ENCODE results near the gene ADAMTS12. TPM values are rescaled to one million over a fixed set of nuclear protein-coding genes. Genes with fewer than 3 reads are reported as not detected.

ADAMTS12 gene
- total and polyA plus RNA-seq, 10 of the 15 experiments (the other 5 are each of a cell fraction or from before 2014, with no cell fraction given): 0.11 to 35.8 (median 20.7) TPM

DNA sequence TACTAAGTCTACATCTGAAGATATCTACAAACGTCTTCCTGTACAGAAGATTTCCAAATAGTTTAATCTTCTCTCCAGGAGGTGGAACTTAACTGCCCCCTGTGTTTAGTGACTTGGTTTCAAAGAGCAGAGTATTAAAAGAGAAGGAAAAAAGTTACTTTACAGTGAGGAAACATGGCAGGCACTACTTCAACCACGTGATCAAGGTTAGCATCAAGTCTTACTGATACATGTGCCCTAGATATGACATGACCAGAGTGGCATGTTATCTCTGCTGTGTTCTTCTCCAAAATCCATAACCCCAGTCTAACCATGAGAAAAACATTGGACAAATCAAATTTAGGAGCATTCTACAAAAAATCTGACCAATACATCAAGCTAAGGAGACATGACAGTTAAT is 125.8 kb downstream of the ADAMTS12 start:
- ChIA-PET SMC1A (ENCODE audit: uncharacterized antibody, unreplicated experiment) (interaction anchor here (0.6 to 1.0 kb wide), 2 partner anchors 19 to 86 kb away, joined by 3 read pairs; no protein-coding TSS in a partner anchor), CTCF (no interaction called here), POLR2A (no interaction called here), RAD21 (ENCODE audit: unreplicated experiment) (no interaction called here)
- no peak overlapping the region for H3K4me3 ChIP-seq
- no peaks in the 10 kb centered on the region for H4K20me1 ChIP-seq (ENCODE audit: control insufficient read depth, insufficient read depth)
- H3K27ac ChIP-seq (ENCODE audit: control insufficient read depth, insufficient read depth): no peak overlapping the region
- intact Hi-C loops (cut with micrococcal nuclease; ENCODE audit: unreplicated experiment): no loop called here
- H3K79me2 ChIP-seq (ENCODE audit: control insufficient read depth, insufficient read depth, low read length): no peaks in the 10 kb centered on the region
- 2% methylated on average over 2 of the region's 2 CpGs for WGBS (ENCODE audit: insufficient coverage, insufficient replicate concordance, low lambda C conversion rate, missing lambda C conversion rate)
- ATAC-seq (no peak), DNase-seq (ENCODE audit: low read depth, low spot score) (no peak), FAIRE-seq (no peak)
- no peaks in the 10 kb centered on the region for H3K9me3 ChIP-seq (replicated peaks; ENCODE audit: control insufficient read depth, insufficient read depth, low read length)
- no TSS peak for BruUV-seq (replicated peaks)
- no peaks in the 10 kb centered on the region for H3K36me3 ChIP-seq (ENCODE audit: control insufficient read depth in 2 of 2, insufficient read depth in 2 of 2, low read length in 1 of 2)
- TF ChIP-seq IKZF1 (conservative IDR thresholded peaks at IDR 0.05): no peak
- TF ChIP-seq, protein P1, sequence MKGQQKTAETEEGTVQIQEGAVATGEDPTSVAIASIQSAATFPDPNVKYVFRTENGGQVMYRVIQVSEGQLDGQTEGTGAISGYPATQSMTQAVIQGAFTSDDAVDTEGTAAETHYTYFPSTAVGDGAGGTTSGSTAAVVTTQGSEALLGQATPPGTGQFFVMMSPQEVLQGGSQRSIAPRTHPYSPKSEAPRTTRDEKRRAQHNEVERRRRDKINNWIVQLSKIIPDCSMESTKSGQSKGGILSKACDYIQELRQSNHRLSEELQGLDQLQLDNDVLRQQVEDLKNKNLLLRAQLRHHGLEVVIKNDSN (IDR thresholded peaks at IDR 0.05; ENCODE audit: borderline replicate concordance, extremely low read length, insufficient read depth, low read depth, low read length): peak; percentile 11
- no peak for TF ChIP-seq TAF1 (IDR thresholded peaks at IDR 0.05; ENCODE audit: borderline replicate concordance, low read depth, low read length)
- no peak for TF ChIP-seq SIN3A (IDR thresholded peaks at IDR 0.05; ENCODE audit: low read depth, low read length)
- no peak for TF ChIP-seq GATAD2B (conservative IDR thresholded peaks at IDR 0.05; ENCODE audit: low read depth)
- TF ChIP-seq MTA2 (IDR thresholded peaks at IDR 0.05; ENCODE audit: low read depth): no peak
- no peaks in the 10 kb centered on the region for H3K4me1 ChIP-seq (ENCODE audit: control insufficient read depth, insufficient read depth, low read length)
- in situ Hi-C loops (cut with MboI): no loop called here
- no peak overlapping the region for H3K9ac ChIP-seq (ENCODE audit: control insufficient read depth, insufficient read depth, low read length)
- no peak overlapping the region for H2AFZ ChIP-seq (ENCODE audit: control insufficient read depth, low read depth, low read length)
- H3K27me3 ChIP-seq (replicated peaks in 1 of 2; ENCODE audit: control insufficient read depth in 2 of 2, insufficient read depth in 2 of 2, low read length in 1 of 2): no peaks in the 10 kb centered on the region
- no peak overlapping the region for H3K4me2 ChIP-seq (ENCODE audit: control insufficient read depth, insufficient read depth)

DNA sequence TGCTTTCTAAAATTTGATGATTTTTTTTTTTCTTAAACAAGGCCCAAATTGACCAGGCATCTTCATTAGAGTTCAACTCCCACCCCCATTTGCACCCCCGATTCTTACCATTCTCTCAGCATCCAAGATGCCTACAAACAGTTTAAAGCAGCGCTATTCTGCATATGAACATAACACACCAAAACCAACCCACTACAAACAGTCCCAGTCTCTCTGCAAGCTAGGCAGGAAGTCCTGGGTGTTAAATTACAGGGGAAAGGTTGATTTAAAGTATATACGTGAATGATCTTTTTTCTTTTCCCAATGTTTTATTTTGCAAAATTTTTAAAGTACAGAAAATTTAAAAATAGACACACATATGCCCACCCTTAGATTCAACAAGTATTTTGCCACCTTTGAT is 127.0 kb downstream of the ADAMTS12 start:
- Histone ChIP-seq H4K20me1 (ENCODE audit: control insufficient read depth, insufficient read depth) (no peaks in the 10 kb centered on the region), H3K36me3 (ENCODE audit: control insufficient read depth in 2 of 2, insufficient read depth in 2 of 2, low read length in 1 of 2) (no peaks in the 10 kb centered on the region), H3K4me3 (no peak overlapping the region), H3K27me3 (replicated peaks in 1 of 2; ENCODE audit: control insufficient read depth in 2 of 2, insufficient read depth in 2 of 2, low read length in 1 of 2) (no peaks in the 10 kb centered on the region), H3K4me1 (ENCODE audit: control insufficient read depth, insufficient read depth, low read length) (no peaks in the 10 kb centered on the region), H3K9ac (ENCODE audit: control insufficient read depth, insufficient read depth, low read length) (no peak overlapping the region), H2AFZ (ENCODE audit: control insufficient read depth, low read depth, low read length) (no peak overlapping the region), H3K4me2 (ENCODE audit: control insufficient read depth, insufficient read depth) (no peak overlapping the region), H3K27ac (ENCODE audit: control insufficient read depth, insufficient read depth) (no peak overlapping the region), H3K79me2 (ENCODE audit: control insufficient read depth, insufficient read depth, low read length) (no peaks in the 10 kb centered on the region), H3K9me3 (replicated peaks; ENCODE audit: control insufficient read depth, insufficient read depth, low read length) (no peaks in the 10 kb centered on the region)
- ChIA-PET SMC1A (ENCODE audit: uncharacterized antibody, unreplicated experiment) (interaction anchor here (0.6 kb wide), 2 partner anchors 16 to 161 kb away, joined by 3 read pairs; no protein-coding TSS in a partner anchor), RAD21 (ENCODE audit: unreplicated experiment) (no interaction called here), CTCF (no interaction called here), POLR2A (no interaction called here)
- FAIRE-seq: no peak
- ATAC-seq: no peak
- in situ Hi-C loops (cut with MboI) (no loop called here), intact Hi-C loops (cut with micrococcal nuclease; ENCODE audit: unreplicated experiment) (no loop called here)
- WGBS (ENCODE audit: insufficient coverage, insufficient replicate concordance, low lambda C conversion rate, missing lambda C conversion rate): 98% methylated on average over 3 of the region's 3 CpGs
- BruUV-seq (replicated peaks): no TSS peak
- DNase-seq (ENCODE audit: low read depth, low spot score): no peak
- TF ChIP-seq ESRRA (IDR thresholded peaks at IDR 0.05; ENCODE audit: low read length) (no peak), RUNX3 (IDR thresholded peaks at IDR 0.05; ENCODE audit: low read length) (no peak), ZSCAN29 (IDR thresholded peaks at IDR 0.05) (no peak)
- TF ChIP-seq, protein P2, sequence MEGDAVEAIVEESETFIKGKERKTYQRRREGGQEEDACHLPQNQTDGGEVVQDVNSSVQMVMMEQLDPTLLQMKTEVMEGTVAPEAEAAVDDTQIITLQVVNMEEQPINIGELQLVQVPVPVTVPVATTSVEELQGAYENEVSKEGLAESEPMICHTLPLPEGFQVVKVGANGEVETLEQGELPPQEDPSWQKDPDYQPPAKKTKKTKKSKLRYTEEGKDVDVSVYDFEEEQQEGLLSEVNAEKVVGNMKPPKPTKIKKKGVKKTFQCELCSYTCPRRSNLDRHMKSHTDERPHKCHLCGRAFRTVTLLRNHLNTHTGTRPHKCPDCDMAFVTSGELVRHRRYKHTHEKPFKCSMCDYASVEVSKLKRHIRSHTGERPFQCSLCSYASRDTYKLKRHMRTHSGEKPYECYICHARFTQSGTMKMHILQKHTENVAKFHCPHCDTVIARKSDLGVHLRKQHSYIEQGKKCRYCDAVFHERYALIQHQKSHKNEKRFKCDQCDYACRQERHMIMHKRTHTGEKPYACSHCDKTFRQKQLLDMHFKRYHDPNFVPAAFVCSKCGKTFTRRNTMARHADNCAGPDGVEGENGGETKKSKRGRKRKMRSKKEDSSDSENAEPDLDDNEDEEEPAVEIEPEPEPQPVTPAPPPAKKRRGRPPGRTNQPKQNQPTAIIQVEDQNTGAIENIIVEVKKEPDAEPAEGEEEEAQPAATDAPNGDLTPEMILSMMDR (IDR thresholded peaks at IDR 0.05 in 2 of 3, conservative IDR thresholded peaks at IDR 0.05 in 1 of 3; ENCODE audit: control insufficient read depth in 2 of 3, extremely low read depth in 1 of 3, insufficient read depth in 1 of 3, low read depth in 3 of 3, low read length in 3 of 3): no peak
- TF ChIP-seq, protein P3, sequence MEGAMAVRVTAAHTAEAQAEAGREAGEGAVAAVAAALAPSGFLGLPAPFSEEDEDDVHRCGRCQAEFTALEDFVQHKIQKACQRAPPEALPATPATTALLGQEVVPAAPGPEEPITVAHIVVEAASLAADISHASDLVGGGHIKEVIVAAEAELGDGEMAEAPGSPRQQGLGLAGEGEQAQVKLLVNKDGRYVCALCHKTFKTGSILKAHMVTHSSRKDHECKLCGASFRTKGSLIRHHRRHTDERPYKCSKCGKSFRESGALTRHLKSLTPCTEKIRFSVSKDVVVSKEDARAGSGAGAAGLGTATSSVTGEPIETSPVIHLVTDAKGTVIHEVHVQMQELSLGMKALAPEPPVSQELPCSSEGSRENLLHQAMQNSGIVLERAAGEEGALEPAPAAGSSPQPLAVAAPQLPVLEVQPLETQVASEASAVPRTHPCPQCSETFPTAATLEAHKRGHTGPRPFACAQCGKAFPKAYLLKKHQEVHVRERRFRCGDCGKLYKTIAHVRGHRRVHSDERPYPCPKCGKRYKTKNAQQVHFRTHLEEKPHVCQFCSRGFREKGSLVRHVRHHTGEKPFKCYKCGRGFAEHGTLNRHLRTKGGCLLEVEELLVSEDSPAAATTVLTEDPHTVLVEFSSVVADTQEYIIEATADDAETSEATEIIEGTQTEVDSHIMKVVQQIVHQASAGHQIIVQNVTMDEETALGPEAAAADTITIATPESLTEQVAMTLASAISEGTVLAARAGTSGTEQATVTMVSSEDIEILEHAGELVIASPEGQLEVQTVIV (IDR thresholded peaks at IDR 0.05; ENCODE audit: borderline replicate concordance, partially characterized antibody): no peak
- TF ChIP-seq, protein P4, sequence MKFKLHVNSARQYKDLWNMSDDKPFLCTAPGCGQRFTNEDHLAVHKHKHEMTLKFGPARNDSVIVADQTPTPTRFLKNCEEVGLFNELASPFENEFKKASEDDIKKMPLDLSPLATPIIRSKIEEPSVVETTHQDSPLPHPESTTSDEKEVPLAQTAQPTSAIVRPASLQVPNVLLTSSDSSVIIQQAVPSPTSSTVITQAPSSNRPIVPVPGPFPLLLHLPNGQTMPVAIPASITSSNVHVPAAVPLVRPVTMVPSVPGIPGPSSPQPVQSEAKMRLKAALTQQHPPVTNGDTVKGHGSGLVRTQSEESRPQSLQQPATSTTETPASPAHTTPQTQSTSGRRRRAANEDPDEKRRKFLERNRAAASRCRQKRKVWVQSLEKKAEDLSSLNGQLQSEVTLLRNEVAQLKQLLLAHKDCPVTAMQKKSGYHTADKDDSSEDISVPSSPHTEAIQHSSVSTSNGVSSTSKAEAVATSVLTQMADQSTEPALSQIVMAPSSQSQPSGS (IDR thresholded peaks at IDR 0.05; ENCODE audit: low read length): no peak
